ENCODE data around the gene OR2V2. TPM values are rescaled to one million over a fixed set of nuclear protein-coding genes. Genes with fewer than 3 reads are reported as not detected.

Gene OR2V2
- total and polyA plus RNA-seq, 10 of the 15 experiments (the other 5 are each of a cell fraction or from before 2014, with no cell fraction given) = 0.26 TPM; not detected in 9

GRCh38 chr5:181205761-181206649 lies 58.6 kb downstream of the OR2V2 start:
- Histone ChIP-seq H4K20me1 (ENCODE audit: control insufficient read depth, insufficient read depth) (no peaks in the 10 kb centered on the region), H3K4me3 (peak overlapping the region; percentile 70), H3K27ac (ENCODE audit: control insufficient read depth, insufficient read depth) (no peak overlapping the region), H3K4me2 (ENCODE audit: control insufficient read depth, insufficient read depth) (peak overlapping the region; percentile 83), H3K27me3 (replicated peaks in 1 of 2; ENCODE audit: control insufficient read depth in 2 of 2, insufficient read depth in 2 of 2, low read length in 1 of 2) (peaks cover 4 to 8% of the 10 kb centered on the region in 2 experiments; a peak in 3 of 4 replicates), H3K4me1 (ENCODE audit: control insufficient read depth, insufficient read depth, low read length) (peaks cover 14% of the 10 kb centered on the region), H3K9ac (ENCODE audit: control insufficient read depth, insufficient read depth, low read length) (peak overlapping the region; percentile 0; the same call in 1 of the 2 replicates), H3K9me3 (replicated peaks; ENCODE audit: control insufficient read depth, insufficient read depth, low read length) (no peaks in the 10 kb centered on the region), H2AFZ (ENCODE audit: control insufficient read depth, low read depth, low read length) (no peak overlapping the region), H3K36me3 (ENCODE audit: control insufficient read depth in 2 of 2, insufficient read depth in 2 of 2, low read length in 1 of 2) (no peaks in the 10 kb centered on the region), H3K79me2 (ENCODE audit: control insufficient read depth, insufficient read depth, low read length) (no peaks in the 10 kb centered on the region)
- FAIRE-seq (no peak), DNase-seq (ENCODE audit: low read depth, low spot score) (no peak), ATAC-seq (peak; percentile 5; the same call in 1 of the 3 replicates)
- 12% methylated on average over 37 of the region's 37 CpGs for WGBS (ENCODE audit: insufficient coverage, insufficient replicate concordance, low lambda C conversion rate, missing lambda C conversion rate)
- 0 out of 2 replicates have a peak, but pooled peaks have one; percentile 14 for TF ChIP-seq NBN (IDR thresholded peaks at IDR 0.05)
- TF ChIP-seq HDAC6 (IDR thresholded peaks at IDR 0.05; ENCODE audit: unreplicated experiment) = no peak
- no peak; the same call in 1 of the 2 replicates for TF ChIP-seq EED (IDR thresholded peaks at IDR 0.05; ENCODE audit: low read depth)
- no peak for TF ChIP-seq SP1 (IDR thresholded peaks at IDR 0.05; ENCODE audit: low read depth, low read length)
- TF ChIP-seq KDM1A (IDR thresholded peaks at IDR 0.05; ENCODE audit: borderline replicate concordance) = no peak
- no peak for TF ChIP-seq POU2F2 (IDR thresholded peaks at IDR 0.05; ENCODE audit: borderline replicate concordance, low read depth, low read length)
- no peak for TF ChIP-seq BACH1 (IDR thresholded peaks at IDR 0.05; ENCODE audit: borderline replicate concordance)
- TF ChIP-seq JUND (IDR thresholded peaks at IDR 0.05; ENCODE audit: low read depth, low read length) = no peak
- no peak for TF ChIP-seq DPF2 (IDR thresholded peaks at IDR 0.05)
- no peak for TF ChIP-seq NR2C1 (IDR thresholded peaks at IDR 0.05)
- TF ChIP-seq RFX5 (IDR thresholded peaks at IDR 0.05; ENCODE audit: low read depth, low read length) = no peak
- no peak for TF ChIP-seq STAT1 (conservative IDR thresholded peaks at IDR 0.05)
- TF ChIP-seq, protein P1, sequence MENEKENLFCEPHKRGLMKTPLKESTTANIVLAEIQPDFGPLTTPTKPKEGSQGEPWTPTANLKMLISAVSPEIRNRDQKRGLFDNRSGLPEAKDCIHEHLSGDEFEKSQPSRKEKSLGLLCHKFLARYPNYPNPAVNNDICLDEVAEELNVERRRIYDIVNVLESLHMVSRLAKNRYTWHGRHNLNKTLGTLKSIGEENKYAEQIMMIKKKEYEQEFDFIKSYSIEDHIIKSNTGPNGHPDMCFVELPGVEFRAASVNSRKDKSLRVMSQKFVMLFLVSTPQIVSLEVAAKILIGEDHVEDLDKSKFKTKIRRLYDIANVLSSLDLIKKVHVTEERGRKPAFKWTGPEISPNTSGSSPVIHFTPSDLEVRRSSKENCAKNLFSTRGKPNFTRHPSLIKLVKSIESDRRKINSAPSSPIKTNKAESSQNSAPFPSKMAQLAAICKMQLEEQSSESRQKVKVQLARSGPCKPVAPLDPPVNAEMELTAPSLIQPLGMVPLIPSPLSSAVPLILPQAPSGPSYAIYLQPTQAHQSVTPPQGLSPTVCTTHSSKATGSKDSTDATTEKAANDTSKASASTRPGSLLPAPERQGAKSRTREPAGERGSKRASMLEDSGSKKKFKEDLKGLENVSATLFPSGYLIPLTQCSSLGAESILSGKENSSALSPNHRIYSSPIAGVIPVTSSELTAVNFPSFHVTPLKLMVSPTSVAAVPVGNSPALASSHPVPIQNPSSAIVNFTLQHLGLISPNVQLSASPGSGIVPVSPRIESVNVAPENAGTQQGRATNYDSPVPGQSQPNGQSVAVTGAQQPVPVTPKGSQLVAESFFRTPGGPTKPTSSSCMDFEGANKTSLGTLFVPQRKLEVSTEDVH (IDR thresholded peaks at IDR 0.05; ENCODE audit: low read depth, partially characterized antibody) = no peak
- no peak for TF ChIP-seq MYC (IDR thresholded peaks at IDR 0.05; ENCODE audit: insufficient read depth, insufficient read length, insufficient replicate concordance, low read length, severe bottlenecking)
- no peak for TF ChIP-seq CEBPB (IDR thresholded peaks at IDR 0.05; ENCODE audit: borderline replicate concordance in 1 of 2, low read depth in 2 of 2, low read length in 2 of 2)
- TF ChIP-seq EZH2 (IDR thresholded peaks at IDR 0.05; ENCODE audit: borderline replicate concordance, control insufficient read depth, low read depth, low read length) = 0 out of 2 replicates have a peak, but pooled peaks have one; percentile 14
- 0 out of 2 replicates have a peak, but pooled peaks have one; percentile 16 for TF ChIP-seq HDGF (IDR thresholded peaks at IDR 0.05)
- no peak for TF ChIP-seq ETV6 (conservative IDR thresholded peaks at IDR 0.05 in 1 of 2, IDR thresholded peaks at IDR 0.05 in 1 of 2; ENCODE audit: borderline replicate concordance in 1 of 2, low read depth in 1 of 2)
- in situ Hi-C loops (cut with MboI) (no loop called here), intact Hi-C loops (cut with micrococcal nuclease; ENCODE audit: unreplicated experiment) (no loop called here)
- SMC1A ChIA-PET (ENCODE audit: uncharacterized antibody, unreplicated experiment) = interaction anchor here (1.1 to 6.5 kb wide), 10 partner anchors 8 to 72 kb away, joined by 3 to 40 read pairs (median 6); partner anchors contain the start of gene TRIM41
- CTCF ChIA-PET = interaction anchor here (0.8 to 8.2 kb wide), 7 partner anchors 8 to 56 kb away, joined by 3 to 96 read pairs (median 5); no protein-coding TSS in a partner anchor
- BruUV-seq (replicated peaks) = no TSS peak
- RAD21 ChIA-PET (ENCODE audit: unreplicated experiment) = interaction anchor here (0.8 to 5.0 kb wide), 9 partner anchors 8 to 55 kb away, joined by 3 to 72 read pairs (median 10); partner anchors contain the start of genes TRIM41 and TRIM52
- POLR2A ChIA-PET = interaction anchor here (0.5 to 3.5 kb wide), 8 partner anchors 10 to 56 kb away, joined by 3 to 41 read pairs (median 8); no protein-coding TSS in a partner anchor
